Activated T-helper 1 cell treated with Interleukin-2 at 50 U/mL for 16 hours (primary cell): Measurements from ENCODE around the gene HEMK1.

Experiments used
- DNase-seq: peaks from one replicate; pipeline ENCODE4 v3.0.0-alpha.2; 2020; ENCODE audit warnings: low read depth

HEMK1 gene

GRCh38 chr3:50542177-50543034, 26.9 kb upstream of the HEMK1 start:
- peak; percentile 21 for DNase-seq

- no peak for DNase-seq
These were observed 23.5 kb upstream of the HEMK1 start for GRCh38 chr3:50545781-50546180.

- DNase-seq: no peak
These were observed 20.1 kb upstream of the HEMK1 start for GRCh38 chr3:50549226-50549625.

GRCh38 chr3:50550079-50550736, 19.1 kb upstream of the HEMK1 start:
- DNase-seq: peak; percentile 17

GRCh38 chr3:50551054-50551659, 18.2 kb upstream of the HEMK1 start:
- no peak for DNase-seq

GRCh38 chr3:50551681-50552435, 17.5 kb upstream of the HEMK1 start:
- DNase-seq: no peak

- no peak for DNase-seq
These were observed 16.7 kb upstream of the HEMK1 start for GRCh38 chr3:50552598-50552997.

GRCh38 chr3:50554553-50554952, 14.8 kb upstream of the HEMK1 start:
- no peak for DNase-seq

GRCh38 chr3:50557106-50557505, 12.2 kb upstream of the HEMK1 start:
- DNase-seq: no peak

GRCh38 chr3:50557915-50558314, 11.4 kb upstream of the HEMK1 start:
- no peak for DNase-seq

- no peak for DNase-seq
These were observed 9.6 kb upstream of the HEMK1 start for GRCh38 chr3:50559702-50560101.

- no peak for DNase-seq
These were observed 6.5 kb upstream of the HEMK1 start for GRCh38 chr3:50562861-50563260.

GRCh38 chr3:50563867-50564266, 5.5 kb upstream of the HEMK1 start:
- no peak for DNase-seq

- DNase-seq: no peak
These were observed 5.0 kb upstream of the HEMK1 start for GRCh38 chr3:50564321-50564720.

GRCh38 chr3:50567011-50567385, 2.3 kb upstream of the HEMK1 start:
- DNase-seq: no peak

- DNase-seq: peak; percentile 88
These were observed 1.7 kb upstream of the HEMK1 start, which contains the start of gene C3orf18 for GRCh38 chr3:50567386-50568167. Gene C3orf18 (minus strand): TSS chr3:50567747. CDS start chr3:50565699, 2,048 bp downstream.

- DNase-seq: no peak
These were observed 1.4 kb downstream of the HEMK1 start for GRCh38 chr3:50570508-50571279.

GRCh38 chr3:50571486-50571885, 2.2 kb downstream of the HEMK1 start:
- no peak for DNase-seq

- peak; percentile 68 for DNase-seq
These were observed 2.8 kb downstream of the HEMK1 start for GRCh38 chr3:50572158-50572557.

GRCh38 chr3:50572801-50573371, 3.6 kb downstream of the HEMK1 start:
- peak; percentile 34 for DNase-seq
